K562 (cell line): ENCODE results near the gene CENPO. TPM values are rescaled to one million over a fixed set of nuclear protein-coding genes. Genes with fewer than 3 reads are reported as not detected.
A peak's percentile ranks its signal among the peaks of the same experiment; 100 is the strongest.

Experiments used
- ATAC-seq: fragments of 200-7000 bp; cut with Tn5 transposase; 3 replicates; pipeline ENCODE4 v1.9.1; 2020; ENCODE audit warnings: moderate library complexity
- BruUV-seq: library from RNA; stranded (reverse); fragments of 400-500 nt; replicated peaks from 2 replicates; lab custom pipeline; 2021; lab: Mats Ljungman, UMichigan
- CTCF ChIA-PET: fragments of 300-600 bp; formaldehyde crosslinking; extraction: SDS; loops from one replicate; lab custom pipeline; 2021; ENCODE audit warnings: low intra/inter-chr PET ratio; lab: Yijun Ruan, JAX
- POLR2A ChIA-PET: fragments of 300-600, 350-650 bp; sonication (Branson Sonifier 250); formaldehyde crosslinking; extraction: SDS; loops from one replicate; lab custom pipeline; 2021; ENCODE audit warnings: antibody characterized with exemption, inconsistent platforms; lab: Yijun Ruan, JAX
- DNase-seq, 4 experiments: peaks; one replicate each; pipeline versions ENCODE4 v3.0.0 to v3.0.0-alpha.2; 2011 to 2018; ENCODE audit warnings: low spot score in 3 of 4, mixed read lengths in 3 of 4; ENCODE audit errors: extremely low read depth in 1 of 4
- FAIRE-seq: peaks from 2 replicates; lab custom pipeline; 2011; peaks lifted over from hg19 to GRCh38; lab: Jason Lieb, UNC
- H2AFZ ChIP-seq: 2 replicates; pipeline ENCODE4 v1.6.0; 2011; ENCODE audit warnings: low read depth, low read length, control low read depth, inconsistent platforms
- H3K27ac ChIP-seq: fragments of 200-600 bp; 3 replicates; pipeline ENCODE4 v1.8.0; 2011; ENCODE audit warnings: low read depth, mild to moderate bottlenecking, control low read depth, inconsistent platforms, low read length, moderate library complexity, mixed read lengths; ENCODE audit errors: extremely low read depth
- H3K27me3 ChIP-seq, 2 experiments: fragments of 300-600 bp in 1 of 2; 2 replicates in 1 of 2; 3 replicates in 1 of 2; pipeline versions ENCODE4 v1.6.0 to v1.8.0; 2011; ENCODE audit warnings: inconsistent platforms in 2 of 2, low read length in 2 of 2, mild to moderate bottlenecking in 1 of 2, mixed read lengths in 1 of 2, moderate library complexity in 1 of 2; ENCODE audit not compliant: control insufficient read depth in 2 of 2, insufficient read depth in 2 of 2
- H3K36me3 ChIP-seq: fragments of 300-600 bp; 3 replicates; pipeline ENCODE4 v1.8.0; 2011; ENCODE audit warnings: mild to moderate bottlenecking, low read length, inconsistent platforms; ENCODE audit not compliant: control insufficient read depth, insufficient read depth
- H3K4me1 ChIP-seq, 2 experiments: fragments of 200-600 bp in 1 of 2; replicated peaks in 1 of 2; 2 replicates in 1 of 2; 3 replicates in 1 of 2; pipeline versions ENCODE4 v1.5.1 to v1.8.0; 2011; ENCODE audit warnings: inconsistent platforms in 2 of 2, low read length in 2 of 2, mild to moderate bottlenecking in 1 of 2, mixed read lengths in 1 of 2, moderate library complexity in 1 of 2; ENCODE audit not compliant: control insufficient read depth in 2 of 2, insufficient read depth in 2 of 2
- H3K4me2 ChIP-seq: 2 replicates; pipeline ENCODE4 v1.6.1; 2011; ENCODE audit warnings: low read length, control low read depth, inconsistent platforms, mixed read lengths; ENCODE audit not compliant: insufficient read depth
- H3K4me3 ChIP-seq: fragments of 200-600 bp; sonication (generic), shearing (Covaris generic); 2 replicates; pipeline ENCODE4 v1.5.1; 2016; ENCODE audit warnings: control low read depth, inconsistent platforms
- H3K79me2 ChIP-seq: fragments of 200-600 bp; 3 replicates; pipeline ENCODE4 v1.8.0; 2011; ENCODE audit warnings: low read length, inconsistent platforms; ENCODE audit not compliant: control insufficient read depth, insufficient read depth
- H3K9ac ChIP-seq, 2 experiments: 2 replicates each; pipeline versions ENCODE4 v1.6.0 to v1.6.1; 2011; ENCODE audit warnings: low read depth in 2 of 2, low read length in 2 of 2, control low read depth in 1 of 2, inconsistent platforms in 1 of 2, mild to moderate bottlenecking in 1 of 2, mixed read lengths in 1 of 2; ENCODE audit not compliant: insufficient read depth in 1 of 2
- H3K9me1 ChIP-seq: one replicate; pipeline ENCODE4 v1.6.0; 2011; ENCODE audit warnings: inconsistent platforms, mild to moderate bottlenecking, low read length, moderate library complexity; ENCODE audit not compliant: control insufficient read depth, insufficient read depth
- H3K9me3 ChIP-seq: replicated peaks from 2 replicates; pipeline ENCODE4 v1.5.1; 2011; ENCODE audit warnings: low read depth, low read length, inconsistent platforms; ENCODE audit not compliant: control insufficient read depth, insufficient read depth
- H4K20me1 ChIP-seq: replicated peaks from 2 replicates; pipeline ENCODE4 v1.6.1; 2011; ENCODE audit warnings: low read length, inconsistent platforms, mixed read lengths; ENCODE audit not compliant: control insufficient read depth, insufficient read depth
- COPS2 ChIP-seq: fragments of 450-650 bp; conservative IDR thresholded peaks from 2 replicates; pipeline ENCODE4 v1.6.1; 2016; ENCODE audit warnings: mild to moderate bottlenecking, moderate library complexity
- DACH1 ChIP-seq: fragments of 450-650 bp; IDR thresholded peaks from 2 replicates; pipeline ENCODE4 v1.6.1; 2018; ENCODE audit not compliant: partially characterized antibody
- ZNF121 ChIP-seq: sonication (generic); formaldehyde crosslinking; conservative IDR thresholded peaks from 2 replicates; pipeline ENCODE4 v1.8.0; 2022; ENCODE audit warnings: missing genetic modification reagents
- WGBS: fragments of 100-300 bp; shearing (Covaris generic); methylation state at CpG from one replicate; pipeline ENCODE4 v1.1.6; 2016; ENCODE audit warnings: low coverage, mixed read lengths; ENCODE audit not compliant: insufficient coverage; ENCODE audit errors: missing lambda C conversion rate; 5-methylcytosine and 5-hydroxymethylcytosine counted together
- in situ Hi-C: fragments of 300-500 bp; cut with MboI; formaldehyde crosslinking; loops from 4 replicates; pipeline ENCODE4 v1.15.0; 2018; ENCODE audit warnings: inconsistent platforms, mixed read lengths
- intact Hi-C: fragments of 100-400 bp; cut with micrococcal nuclease; formaldehyde crosslinking; loops from 2 replicates; pipeline ENCODE4 v1.14.2; 2022
- polyA plus RNA-seq, 8 experiments: library from polyadenylated mRNA; depleted of rRNA in 4 of 8; stranded (reverse) in 5 of 8; unstranded in 3 of 8; fragments of >200 nt; fragmentation: Nextera tagmentation in 2 of 8; fragmentation: Illumina TruSeq in 1 of 8; extraction: Ambion mirVana in 2 of 8; extraction: Trizol in 1 of 8; gene quantifications; 2 replicates each; pipeline versions ENCODE4 v1.2.1 to v1.2.3, GENCODE V29; 2011 to 2014; ENCODE audit warnings: inconsistent platforms in 1 of 8, missing spikeins in 1 of 8
- total RNA-seq, 7 experiments: library from RNA; depleted of rRNA in 6 of 7; stranded (reverse); fragments of >200 nt in 6 of 7; fragmentation: Illumina TruSeq in 2 of 7; extraction: Trizol in 2 of 7; gene quantifications; 2 replicates each; pipeline versions ENCODE4 v1.2.1 to v1.2.3, GENCODE V29; 2011 to 2021; ENCODE audit warnings: low replicate concordance in 1 of 7

CENPO gene
- total and polyA plus RNA-seq, 9 of the 15 experiments (the other 6 are each of a cell fraction or from before 2014, with no cell fraction given), result 30.6 to 59.4 (median 38.9) TPM

DNA sequence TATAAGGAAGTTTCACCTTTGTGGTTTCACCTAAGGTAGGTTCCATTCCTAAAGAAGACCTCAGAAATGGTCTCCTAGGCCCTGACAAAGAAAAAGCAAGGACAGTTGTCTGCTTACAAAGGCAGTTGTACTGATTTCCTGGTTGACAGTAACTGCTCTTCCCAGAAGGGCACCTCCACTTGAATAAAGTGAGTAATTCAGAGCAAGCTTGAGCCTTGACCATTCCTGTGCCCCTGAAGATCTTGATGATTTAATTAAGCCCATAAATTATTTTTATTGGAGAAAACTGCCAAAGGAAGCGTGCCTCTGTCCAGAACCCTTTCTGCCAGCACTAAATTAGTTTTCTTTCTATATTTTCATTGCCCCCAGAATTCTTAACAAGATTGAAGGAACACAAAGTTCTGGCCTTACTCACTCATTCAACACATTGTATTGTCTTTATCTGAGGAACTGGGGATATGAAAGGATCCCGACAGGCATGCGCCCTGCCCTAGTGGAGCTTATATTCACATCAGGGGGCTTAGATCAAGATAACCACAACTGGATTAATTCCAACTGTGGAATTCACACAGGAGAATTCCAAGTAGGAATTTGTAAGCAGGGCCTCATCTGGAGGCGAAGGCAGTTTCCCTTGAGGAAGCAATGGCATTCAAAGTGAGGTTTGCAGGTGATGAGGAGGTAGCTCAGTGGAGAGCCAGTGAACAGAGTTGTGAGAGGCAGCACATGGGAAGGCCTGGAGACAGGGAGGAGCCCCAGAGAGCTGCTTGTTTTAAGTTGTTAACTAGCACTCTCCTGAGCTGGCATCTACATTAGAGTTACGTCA, 21.2 kb upstream of the CENPO start:
- H4K20me1 ChIP-seq, result no peaks in the 10 kb centered on the region
- DNase-seq, result no peak

DNA sequence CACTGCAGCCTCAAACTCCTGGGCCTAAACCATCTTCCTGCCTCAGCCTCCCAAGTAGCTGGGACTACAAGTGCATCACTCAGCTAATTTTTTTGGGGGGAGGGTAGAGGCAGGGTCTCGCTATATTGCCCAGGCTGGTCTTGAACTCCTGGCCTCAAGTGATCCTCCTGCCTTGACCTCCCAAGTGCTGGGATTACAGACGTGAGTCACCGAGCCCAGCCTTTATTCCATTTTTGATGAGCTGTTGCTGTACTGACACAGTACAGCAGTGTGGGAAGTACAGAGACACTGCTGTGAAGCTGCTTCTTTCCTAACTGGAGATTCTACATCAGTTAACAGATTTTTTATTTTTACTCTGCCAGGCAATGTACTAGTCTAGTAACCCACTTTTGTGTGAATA, 18.9 kb upstream of the CENPO start:
- WGBS, result 36% methylated on average over 3 of the region's 3 CpGs
- Histone ChIP-seq H3K9me1 (no peaks in the 10 kb centered on the region), H2AFZ (no peak overlapping the region), H3K9me3 (no peaks in the 10 kb centered on the region; the same call in 1 of the 2 replicates), H3K27me3 (no peaks in the 10 kb centered on the region; a peak in 1 of 5 replicates), H3K4me3 (no peak overlapping the region), H3K27ac (no peak overlapping the region), H3K9ac (no peak overlapping the region), H3K36me3 (peaks cover 4% of the 10 kb centered on the region; the same call in 1 of the 3 replicates), H3K4me2 (no peak overlapping the region), H3K79me2 (no peaks in the 10 kb centered on the region), H3K4me1 (peaks cover 0 to 7% of the 10 kb centered on the region in 2 experiments; a peak in 2 of 5 replicates)
- no TSS peak for BruUV-seq
- DNase-seq (no peak), ATAC-seq (peak; percentile 21; the same call in 1 of the 3 replicates)
- POLR2A ChIA-PET, result interaction anchor here (1.9 kb wide), 1 partner anchor 18 kb away, joined by 7 read pairs; the partner anchor contains the start of gene PTRHD1
- in situ Hi-C loops, result no loop called here
- intact Hi-C loops, result no loop called here
- CTCF ChIA-PET, result no interaction called here
- TF ChIP-seq COPS2 (no peak), ZNF121 (CRISPR knock-in tag) (peak; percentile 38)
- TF ChIP-seq, all 486 proteins: peak for 1
- no peaks in the 10 kb centered on the region for H4K20me1 ChIP-seq
- FAIRE-seq, result no peak

More for the DNA sequence above, 21.2 kb upstream of the CENPO start:
- 82% methylated on average over 5 of the region's 5 CpGs for WGBS
- Histone ChIP-seq H3K79me2 (no peaks in the 10 kb centered on the region), H3K4me2 (no peak overlapping the region), H3K9me1 (no peaks in the 10 kb centered on the region), H3K4me1 (peaks cover 0 to 7% of the 10 kb centered on the region in 2 experiments; a peak in 2 of 5 replicates), H3K36me3 (peaks cover 10% of the 10 kb centered on the region; the same call in 1 of the 3 replicates), H3K9me3 (no peaks in the 10 kb centered on the region; the same call in 1 of the 2 replicates), H3K27ac (no peak overlapping the region), H3K27me3 (no peaks in the 10 kb centered on the region; a peak in 1 of 5 replicates)
- peak; percentile 79 for FAIRE-seq
- CTCF ChIA-PET, result no interaction called here
- no peak for TF ChIP-seq DACH1
- TF ChIP-seq, all 486 proteins: peak for 0
- POLR2A ChIA-PET, result no interaction called here
- ATAC-seq, result peak; percentile 48; the same call in 1 of the 3 replicates
- Histone ChIP-seq H2AFZ (no peak overlapping the region), H3K9ac (no peak overlapping the region), H3K4me3 (no peak overlapping the region)
- no TSS peak for BruUV-seq
- intact Hi-C loops, result no loop called here
- in situ Hi-C loops, result no loop called here
